ENCODE data around the gene CRAMP1.

CRAMP1 gene

DNA sequence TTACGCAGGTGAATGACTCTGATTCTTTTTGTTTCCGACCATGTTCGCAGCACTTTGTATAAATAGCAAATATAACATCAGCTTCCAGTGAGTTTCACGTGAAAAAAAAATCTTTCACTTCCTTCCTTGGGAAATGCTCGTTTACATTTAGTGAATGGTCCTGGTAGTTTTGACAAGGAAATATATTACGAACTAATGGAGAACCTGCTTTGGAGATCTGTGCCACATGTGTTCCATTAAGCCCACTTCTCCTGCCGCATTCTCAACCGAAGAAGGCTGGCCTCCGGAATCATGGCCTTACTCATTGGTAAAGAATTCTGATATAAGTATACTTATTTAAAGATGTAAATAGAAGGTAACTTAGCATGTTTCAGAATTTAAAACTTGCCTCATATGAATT, 3.6 kb downstream of the CRAMP1 start:
- no peak overlapping the region for H3K27ac ChIP-seq
- TF ChIP-seq, protein P1, sequence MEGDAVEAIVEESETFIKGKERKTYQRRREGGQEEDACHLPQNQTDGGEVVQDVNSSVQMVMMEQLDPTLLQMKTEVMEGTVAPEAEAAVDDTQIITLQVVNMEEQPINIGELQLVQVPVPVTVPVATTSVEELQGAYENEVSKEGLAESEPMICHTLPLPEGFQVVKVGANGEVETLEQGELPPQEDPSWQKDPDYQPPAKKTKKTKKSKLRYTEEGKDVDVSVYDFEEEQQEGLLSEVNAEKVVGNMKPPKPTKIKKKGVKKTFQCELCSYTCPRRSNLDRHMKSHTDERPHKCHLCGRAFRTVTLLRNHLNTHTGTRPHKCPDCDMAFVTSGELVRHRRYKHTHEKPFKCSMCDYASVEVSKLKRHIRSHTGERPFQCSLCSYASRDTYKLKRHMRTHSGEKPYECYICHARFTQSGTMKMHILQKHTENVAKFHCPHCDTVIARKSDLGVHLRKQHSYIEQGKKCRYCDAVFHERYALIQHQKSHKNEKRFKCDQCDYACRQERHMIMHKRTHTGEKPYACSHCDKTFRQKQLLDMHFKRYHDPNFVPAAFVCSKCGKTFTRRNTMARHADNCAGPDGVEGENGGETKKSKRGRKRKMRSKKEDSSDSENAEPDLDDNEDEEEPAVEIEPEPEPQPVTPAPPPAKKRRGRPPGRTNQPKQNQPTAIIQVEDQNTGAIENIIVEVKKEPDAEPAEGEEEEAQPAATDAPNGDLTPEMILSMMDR (conservative IDR thresholded peaks at IDR 0.05; ENCODE audit: low read depth): no peak
- DNase-seq (ENCODE audit: low spot score): no peak
- CTCF ChIA-PET: no interaction called here
- POLR2A ChIA-PET (ENCODE audit: low non-redundant PET): no interaction called here

DNA sequence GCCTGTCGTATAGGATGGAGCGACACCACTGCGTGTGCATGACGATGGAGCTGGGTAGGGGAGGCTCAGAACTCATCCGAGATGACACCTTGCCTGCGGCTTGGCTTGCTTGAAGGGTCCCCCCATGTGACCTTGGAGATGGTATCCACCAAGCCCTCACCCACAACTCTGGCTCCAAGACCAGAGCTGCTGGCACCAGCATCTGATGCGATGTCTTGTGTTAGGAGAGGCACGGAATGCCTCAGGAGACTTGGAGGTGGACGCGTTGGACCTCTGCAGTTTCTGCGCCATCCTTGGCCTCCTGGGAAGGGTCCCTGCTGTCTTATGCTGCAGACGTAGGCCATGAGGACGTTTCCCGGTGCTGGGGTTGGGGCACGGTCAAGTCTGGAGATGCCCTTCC, 7.8 kb downstream of the CRAMP1 start:
- TF ChIP-seq, protein P1 (conservative IDR thresholded peaks at IDR 0.05; ENCODE audit: low read depth): no peak
- no peak overlapping the region for H3K27ac ChIP-seq
- DNase-seq (ENCODE audit: low spot score): no peak
- ChIA-PET POLR2A (ENCODE audit: low non-redundant PET) (no interaction called here), CTCF (no interaction called here)

DNA sequence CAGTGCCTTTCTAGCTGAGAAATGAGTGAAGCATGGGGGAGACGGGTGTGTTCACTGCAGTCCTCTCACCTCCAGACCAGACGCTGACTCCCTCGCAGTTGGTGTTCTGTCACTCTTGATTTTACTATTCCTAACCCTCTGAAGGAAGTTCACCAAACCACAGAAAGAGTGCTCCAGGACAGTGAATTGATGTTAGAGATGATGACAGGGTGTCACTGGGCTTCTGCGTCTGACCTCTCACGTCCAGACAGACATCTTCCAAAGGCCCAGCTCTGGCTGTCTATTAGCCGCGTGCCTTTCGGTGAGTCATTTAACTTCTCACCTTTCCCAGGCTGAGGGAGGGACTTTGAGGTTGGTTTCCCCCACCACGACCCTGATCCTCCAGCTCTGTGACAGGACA, 8.2 kb downstream of the CRAMP1 start:
- DNase-seq (ENCODE audit: low spot score): no peak
- TF ChIP-seq, protein P1 (conservative IDR thresholded peaks at IDR 0.05; ENCODE audit: low read depth): no peak
- CTCF ChIA-PET: no interaction called here
- POLR2A ChIA-PET (ENCODE audit: low non-redundant PET): no interaction called here
- no peak overlapping the region for H3K27ac ChIP-seq

DNA sequence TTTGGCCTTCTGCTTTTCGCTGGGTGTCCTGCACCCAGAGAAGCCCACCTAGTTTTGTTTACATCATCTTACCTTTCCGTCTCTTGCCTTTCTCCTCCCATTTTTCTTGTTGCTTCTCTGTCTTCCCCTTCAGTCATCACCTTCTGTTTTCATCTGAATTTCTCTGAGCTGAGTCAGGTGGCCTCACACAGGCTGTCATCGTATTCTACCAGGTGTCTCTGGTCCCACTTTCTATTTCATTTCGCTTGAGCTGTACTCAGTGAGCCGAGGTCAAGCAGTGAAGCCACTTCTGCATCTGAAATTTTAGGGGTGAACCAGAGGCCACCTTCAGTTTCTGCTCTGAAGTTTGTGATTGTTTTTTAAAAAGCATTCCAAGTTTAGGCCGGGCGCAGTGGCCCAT, 9.7 kb downstream of the CRAMP1 start:
- ChIA-PET CTCF (no interaction called here), POLR2A (ENCODE audit: low non-redundant PET) (no interaction called here)
- TF ChIP-seq, protein P1 (conservative IDR thresholded peaks at IDR 0.05; ENCODE audit: low read depth): no peak
- no peak for DNase-seq (ENCODE audit: low spot score)
- no peak overlapping the region; the same call in none of the 2 replicates for H3K27ac ChIP-seq

DNA sequence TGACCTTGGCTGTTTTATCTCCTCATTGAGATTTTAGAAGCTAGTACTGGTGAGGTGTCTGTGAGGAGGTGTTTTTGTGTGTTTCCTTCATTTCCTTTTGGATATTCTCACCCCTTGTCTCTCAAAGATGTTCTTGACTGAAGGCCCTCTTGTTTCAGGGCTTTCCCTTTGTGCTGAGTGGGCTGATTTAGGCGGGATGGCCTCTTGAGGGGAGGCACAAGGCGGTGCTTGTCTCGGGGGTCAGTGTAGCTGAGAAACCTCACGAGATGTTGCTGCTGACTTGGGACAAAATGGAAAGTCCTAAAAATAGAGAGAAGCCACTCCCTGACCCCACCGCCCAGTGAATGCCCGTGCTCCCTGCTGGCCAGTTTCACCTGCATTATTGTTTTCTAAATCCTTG, 14.2 kb downstream of the CRAMP1 start:
- ChIA-PET CTCF (no interaction called here), POLR2A (ENCODE audit: low non-redundant PET) (no interaction called here)
- TF ChIP-seq, protein P1 (conservative IDR thresholded peaks at IDR 0.05; ENCODE audit: low read depth): no peak
- no peak overlapping the region for H3K27ac ChIP-seq
- DNase-seq (ENCODE audit: low spot score): no peak

DNA sequence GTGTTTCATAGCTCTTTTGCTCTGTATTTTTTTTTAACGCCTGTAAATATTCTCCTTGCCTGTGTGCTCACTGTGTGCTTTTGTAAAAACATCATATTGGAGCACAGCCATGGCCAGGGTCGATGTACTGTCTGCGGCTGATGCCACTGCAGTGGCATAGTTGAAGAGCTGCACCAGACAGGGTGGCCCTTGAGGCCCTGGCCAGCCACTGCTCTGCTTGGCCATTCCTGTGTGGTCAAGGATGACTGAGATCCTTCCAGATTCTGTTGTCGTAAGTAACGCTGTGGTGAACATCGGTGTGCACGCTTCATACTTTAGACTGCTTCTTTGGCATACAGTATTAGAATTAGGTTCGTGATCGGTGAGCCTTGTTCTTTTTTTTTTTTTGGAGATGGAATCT, 14.6 kb downstream of the CRAMP1 start:
- ChIA-PET CTCF (no interaction called here), POLR2A (ENCODE audit: low non-redundant PET) (no interaction called here)
- TF ChIP-seq, protein P1 (conservative IDR thresholded peaks at IDR 0.05; ENCODE audit: low read depth): no peak
- H3K27ac ChIP-seq: no peak overlapping the region
- no peak for DNase-seq (ENCODE audit: low spot score)

Measured in RWPE1 (cell line).